Left colon (tissue), 2 donors: ENCODE data around the gene WDCP. TPM values are rescaled to one million over a fixed set of nuclear protein-coding genes. Genes with fewer than 3 reads are reported as not detected.
A peak's percentile ranks its signal among the peaks of the same experiment; 100 is the strongest.

Source experiments
- ATAC-seq: fragments of 200-7000 bp; cut with Tn5 transposase; one replicate; pipeline ENCODE4 v1.9.1; 2020; ENCODE audit warnings: mild to moderate bottlenecking, moderate library complexity
- DNase-seq, 2 donors: peaks; one replicate each; pipeline ENCODE4 v3.0.0-alpha.2; 2020
- intact Hi-C, 2 donors: fragments of 100-400 bp; cut with DNase I in 1 of 2; cut with micrococcal nuclease in 1 of 2; formaldehyde crosslinking; loops; one replicate each; pipeline versions ENCODE4 v1.11.2 to v1.14.0; 2022; cut with DNase I, micrococcal nuclease
- total RNA-seq, 2 donors: library from RNA; stranded (reverse); fragmentation: NEBNext Ultra II Directional; extraction: Animal tissue kit (Norgen Biotek cat#: 25700); gene quantifications; one replicate each; pipeline ENCODE4 v1.2.1, GENCODE V29; 2021
- donor health status: DM: no; HTN: no; CAD: no.
- donor health status: DM: yes; HTN: yes; CAD: no.

WDCP gene
- total RNA-seq, 2 donors from 2014 or later: 3.2 to 4.2 TPM

GRCh38 chr2:24011250-24012104 is 35.7 kb downstream of the WDCP start:
- intact Hi-C loops: no loop called here
- ATAC-seq: no peak

GRCh38 chr2:24010477-24011249 is 36.5 kb downstream of the WDCP start:
- intact Hi-C loops: no loop called here
- DNase-seq (peak in 1 of 2 donors; percentile 15), ATAC-seq (peak; percentile 34)

More at GRCh38 chr2:24011250-24012104, 35.7 kb downstream of the WDCP start:
- DNase-seq: no peak

- DNase-seq (no peak), ATAC-seq (peak; percentile 61)
- intact Hi-C loops: no loop called here
Measured at GRCh38 chr2:24009680-24010476, 37.3 kb downstream of the WDCP start, which contains the start of gene MFSD2B. Gene MFSD2B (plus strand): TSS chr2:24010085. CDS start chr2:24010097, 12 bp downstream.

GRCh38 chr2:24009367-24009679 is 37.9 kb downstream of the WDCP start:
- DNase-seq (no peak), ATAC-seq (no peak)
- intact Hi-C loops: no loop called here

GRCh38 chr2:24008672-24009366 is 38.4 kb downstream of the WDCP start:
- intact Hi-C loops: no loop called here
- no peak for DNase-seq
- ATAC-seq: no peak

- DNase-seq: no peak
- no peak for ATAC-seq
- intact Hi-C loops: no loop called here
Measured at GRCh38 chr2:24007693-24008092, 39.5 kb downstream of the WDCP start.

- ATAC-seq: no peak
- intact Hi-C loops: no loop called here
- DNase-seq: no peak
Measured at GRCh38 chr2:23994567-23994966, 52.6 kb downstream of the WDCP start.

GRCh38 chr2:23993736-23994269 is 53.4 kb downstream of the WDCP start:
- intact Hi-C loops: no loop called here
- ATAC-seq: no peak

GRCh38 chr2:23992931-23993330 is 54.3 kb downstream of the WDCP start:
- intact Hi-C loops: no loop called here

More at GRCh38 chr2:23993736-23994269, 53.4 kb downstream of the WDCP start:
- DNase-seq: no peak

GRCh38 chr2:23988371-23988770 is 58.8 kb downstream of the WDCP start:
- peak; percentile 52 for ATAC-seq
- DNase-seq: no peak
- intact Hi-C loops: no loop called here

More at GRCh38 chr2:23992931-23993330, 54.3 kb downstream of the WDCP start:
- DNase-seq: no peak
- ATAC-seq: no peak

Other genes starting within 250 kb of the WDCP start
- 10 to 100 TPM; 23.3 to 33.0 TPM for gene ATAD2B, start 120.3 kb downstream of the WDCP start, total RNA-seq
- 10 to 100 TPM; 15.6 to 15.8 TPM for gene UBXN2A, start 106.9 kb downstream of the WDCP start, total RNA-seq
- under 1 TPM in 1 of 2 donors, not detected in 1; 0.09 TPM for gene MFSD2B, start 37.3 kb downstream of the WDCP start, total RNA-seq
- gene FKBP1B, start 2.4 kb upstream of the WDCP start, total RNA-seq: 10 to 100 TPM; 16.5 to 22.3 TPM
- 10 to 100 TPM; 85.0 to 85.3 TPM for gene SF3B6, start 28.9 kb upstream of the WDCP start, total RNA-seq
- gene TP53I3, start 37.4 kb upstream of the WDCP start, total RNA-seq: 100 to 1,000 TPM in 1 of 2 donors, 10 to 100 TPM in 1; 91.7 to 109 TPM
- gene PFN4, start 75.9 kb upstream of the WDCP start, total RNA-seq: not detected
- 10 to 100 TPM in 1 of 2 donors, 1 to 10 TPM in 1; 7.4 to 10.1 TPM for gene FAM228B, start 76.1 kb upstream of the WDCP start, total RNA-seq
- not detected for gene FAM228A, start 127.7 kb upstream of the WDCP start, total RNA-seq